PC-3 (cell line): ENCODE data around the gene PTPRD.

ENCODE experiments used
- EZH2 ChIP-seq: fragments of 300-600 bp; sonication (generic); IDR thresholded peaks from one replicate; pipeline ENCODE4 v1.6.1; 2017; ENCODE audit warnings: antibody characterized with exemption, mild to moderate bottlenecking, low read length; ENCODE audit not compliant: unreplicated experiment
- TF ChIP-seq, protein P1 (sequence below): fragments of 300-600 bp; sonication (generic); conservative IDR thresholded peaks from 2 replicates; pipeline ENCODE4 v1.5.1; 2017; ENCODE audit warnings: antibody characterized with exemption, low read depth, mild to moderate bottlenecking, low read length

DNA sequence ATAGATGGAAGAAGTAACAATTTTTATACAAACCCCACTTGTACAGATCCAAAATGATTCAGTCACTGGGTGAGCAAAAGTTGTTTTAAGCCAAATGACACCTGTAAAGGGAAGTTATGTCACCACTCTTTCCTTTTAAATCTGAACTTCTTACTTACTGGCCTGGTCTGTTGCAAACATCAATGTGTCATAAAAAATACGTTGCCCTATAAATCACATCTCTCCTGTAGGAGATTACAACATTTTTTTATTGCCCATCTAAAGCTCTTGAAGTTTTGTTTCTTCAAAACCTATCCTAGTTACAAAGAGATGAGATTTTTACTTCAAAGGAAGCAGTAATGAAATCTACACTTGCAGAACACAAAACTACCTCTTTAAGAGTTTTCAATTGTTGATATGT lies 1725.4 kb downstream of the PTPRD start:
- TF ChIP-seq, protein P1, sequence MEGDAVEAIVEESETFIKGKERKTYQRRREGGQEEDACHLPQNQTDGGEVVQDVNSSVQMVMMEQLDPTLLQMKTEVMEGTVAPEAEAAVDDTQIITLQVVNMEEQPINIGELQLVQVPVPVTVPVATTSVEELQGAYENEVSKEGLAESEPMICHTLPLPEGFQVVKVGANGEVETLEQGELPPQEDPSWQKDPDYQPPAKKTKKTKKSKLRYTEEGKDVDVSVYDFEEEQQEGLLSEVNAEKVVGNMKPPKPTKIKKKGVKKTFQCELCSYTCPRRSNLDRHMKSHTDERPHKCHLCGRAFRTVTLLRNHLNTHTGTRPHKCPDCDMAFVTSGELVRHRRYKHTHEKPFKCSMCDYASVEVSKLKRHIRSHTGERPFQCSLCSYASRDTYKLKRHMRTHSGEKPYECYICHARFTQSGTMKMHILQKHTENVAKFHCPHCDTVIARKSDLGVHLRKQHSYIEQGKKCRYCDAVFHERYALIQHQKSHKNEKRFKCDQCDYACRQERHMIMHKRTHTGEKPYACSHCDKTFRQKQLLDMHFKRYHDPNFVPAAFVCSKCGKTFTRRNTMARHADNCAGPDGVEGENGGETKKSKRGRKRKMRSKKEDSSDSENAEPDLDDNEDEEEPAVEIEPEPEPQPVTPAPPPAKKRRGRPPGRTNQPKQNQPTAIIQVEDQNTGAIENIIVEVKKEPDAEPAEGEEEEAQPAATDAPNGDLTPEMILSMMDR, result no peak
- TF ChIP-seq EZH2, result no peak
